NOMO-1 treated with dmso at 0.1 percent for 144 hours (cell line): ENCODE measurements around the gene FOXRED1.
A peak's percentile ranks its signal among the peaks of the same experiment; 100 is the strongest.
"Not testable (repeated sequence)": the region's sequence is repeated elsewhere in the genome, so short reads cannot be mapped to it uniquely, and the experiment has no call there.

Experiments used
- DNase-seq: peaks from one replicate; lab custom pipeline; 2025; ENCODE audit not compliant: unreplicated experiment; lab: John Stamatoyannopoulos, UW

FOXRED1 gene

DNA sequence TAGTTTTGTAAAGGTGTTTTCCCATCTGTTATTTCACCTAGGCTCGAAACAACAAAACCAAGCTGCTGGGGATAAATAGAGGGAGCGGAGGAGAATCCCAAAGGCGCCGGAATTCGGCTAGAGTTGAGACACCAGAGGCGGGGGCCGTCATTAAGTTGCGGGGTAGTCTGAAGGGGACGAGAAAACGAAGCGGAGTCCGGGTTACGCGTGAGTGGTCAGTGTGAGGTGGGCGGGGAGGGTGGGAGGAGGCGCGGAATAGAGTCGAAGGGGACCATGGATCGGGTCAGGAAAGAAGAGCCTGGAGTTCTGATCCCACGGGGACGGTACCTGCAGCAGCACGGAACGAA, 620 bp upstream of the FOXRED1 start:
- DNase-seq = no peak

DNA sequence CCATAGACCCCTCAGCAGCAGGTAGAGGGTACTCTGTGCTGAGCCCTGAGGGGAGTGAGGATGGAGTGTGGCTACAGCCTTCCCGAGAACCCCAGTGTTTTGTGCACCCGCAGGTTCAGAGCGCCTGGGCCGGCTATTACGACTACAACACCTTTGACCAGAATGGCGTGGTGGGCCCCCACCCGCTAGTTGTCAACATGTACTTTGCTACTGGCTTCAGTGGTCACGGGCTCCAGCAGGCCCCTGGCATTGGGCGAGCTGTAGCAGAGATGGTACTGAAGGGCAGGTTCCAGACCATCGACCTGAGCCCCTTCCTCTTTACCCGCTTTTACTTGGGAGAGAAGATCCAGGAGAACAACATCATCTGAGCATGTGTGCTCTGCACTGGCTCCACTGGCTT, 8.4 kb downstream of the FOXRED1 start:
- no peak for DNase-seq

DNA sequence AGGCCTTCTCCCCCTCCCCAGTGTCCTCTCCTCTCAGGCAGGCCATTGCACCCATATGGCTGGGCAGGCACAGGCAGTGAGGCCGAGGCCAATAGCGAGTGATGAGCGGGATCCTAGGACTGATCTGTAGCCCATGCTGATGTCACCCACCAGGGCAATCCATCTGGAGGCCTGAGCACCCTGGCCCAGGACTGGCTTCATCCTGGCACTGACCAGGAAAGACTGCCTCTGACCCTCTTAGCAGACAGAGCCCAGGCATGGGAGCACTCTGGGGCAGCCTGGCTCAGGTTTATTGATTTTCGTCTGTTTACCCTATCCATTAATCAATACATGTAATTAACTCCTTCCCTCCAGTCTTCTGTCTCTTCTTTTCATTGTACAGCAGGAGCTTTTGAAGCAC, 8.8 kb downstream of the FOXRED1 start:
- DNase-seq = no peak

GRCh38 chr11:126279191-126279590, 10.2 kb downstream of the FOXRED1 start:
- no peak for DNase-seq

DNA sequence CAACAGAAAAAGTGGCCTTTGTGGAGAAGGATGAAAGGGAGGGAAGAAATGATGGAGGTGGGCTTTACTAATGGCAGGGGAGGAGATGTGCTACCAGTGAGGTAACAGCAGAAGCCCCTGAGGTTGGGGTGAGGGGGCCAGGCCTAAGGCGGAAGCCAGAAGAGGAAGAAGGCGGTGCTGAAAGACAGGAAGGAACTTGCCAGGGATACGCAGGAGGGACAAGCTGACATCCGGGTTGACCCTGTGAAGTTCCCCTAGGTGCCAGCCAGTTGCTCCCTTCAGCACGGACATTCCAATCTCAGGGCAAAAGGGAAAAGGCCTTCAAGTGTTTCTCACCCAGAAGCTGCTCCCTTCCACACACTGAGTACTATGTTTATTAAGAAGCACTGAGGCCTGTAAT, 11.6 kb downstream of the FOXRED1 start:
- peak; percentile 40 for DNase-seq

- no peak for DNase-seq
Observed at GRCh38 chr11:126281245-126281644, 12.3 kb downstream of the FOXRED1 start.

- DNase-seq = no peak
Observed at GRCh38 chr11:126281666-126282175, 12.8 kb downstream of the FOXRED1 start.

DNA sequence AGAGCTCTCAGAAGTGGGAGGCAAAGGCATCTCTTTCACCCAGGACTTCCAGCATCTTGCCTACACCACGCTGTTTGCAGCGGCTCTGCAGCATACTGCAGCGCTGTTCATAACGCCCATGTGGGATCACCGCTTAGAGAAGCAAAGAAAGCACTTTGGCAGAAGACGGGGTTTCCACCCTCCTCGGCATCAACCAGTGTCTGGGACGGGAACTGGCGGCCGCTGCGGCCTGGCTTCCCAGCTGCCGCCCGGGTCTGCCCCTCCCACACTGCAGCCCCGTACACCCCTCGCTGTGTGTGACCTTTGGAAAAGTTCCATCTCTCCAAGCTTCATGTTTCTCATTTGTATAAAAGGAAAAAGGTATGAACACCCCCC, 13.4 kb downstream of the FOXRED1 start:
- no peak for DNase-seq

DNA sequence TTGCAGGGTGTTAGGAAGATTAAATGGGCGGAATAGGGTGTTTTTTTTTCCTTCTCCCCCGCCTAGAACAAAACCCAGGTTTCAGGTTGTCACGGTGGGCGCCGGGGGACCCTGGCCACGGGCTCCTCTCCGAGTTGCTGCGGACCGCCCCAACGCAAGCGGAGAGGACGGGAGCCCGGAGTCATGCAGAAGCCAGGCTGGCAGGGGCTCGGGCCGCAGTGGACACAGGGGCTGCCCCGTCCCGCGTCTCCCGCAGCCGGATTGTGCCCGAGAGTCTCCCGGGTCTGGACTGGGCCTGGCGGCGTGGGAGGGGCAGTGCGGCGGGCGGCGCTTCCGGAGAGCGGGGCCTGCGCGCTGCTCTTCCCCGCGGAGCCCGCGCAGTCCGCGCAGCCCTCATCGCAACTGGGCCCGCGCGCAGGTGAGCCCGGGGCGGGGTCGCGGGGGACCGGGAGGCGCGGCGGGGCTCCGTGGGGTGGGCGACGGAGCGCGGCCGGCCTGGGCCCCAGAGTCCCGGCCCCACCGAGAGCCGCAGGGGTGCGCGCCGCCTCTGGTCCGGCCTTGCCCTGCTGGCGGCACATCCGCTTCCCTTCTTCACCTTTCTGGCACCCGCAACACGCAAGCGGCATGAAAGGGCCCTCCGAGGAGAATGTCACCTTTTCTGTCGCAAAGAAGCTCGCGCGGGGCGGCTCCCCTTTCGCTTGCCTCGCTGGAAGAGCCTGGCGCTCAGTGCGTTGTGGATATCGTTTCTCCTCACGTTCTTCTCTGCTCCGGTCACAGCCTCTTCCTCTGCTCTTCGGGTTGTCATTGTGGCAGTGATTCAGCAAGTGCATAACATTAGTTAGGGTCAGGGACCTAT, 14.0 kb downstream of the FOXRED1 start, which contains the start of gene TIRAP:
TIRAP (plus strand) TSS at position 358 of the 856 bp plus-strand sequence. CDS start 7,802 bp downstream, outside the sequence.
- peak; percentile 65 for DNase-seq

- DNase-seq = no peak
Observed at GRCh38 chr11:126284829-126285228, 15.9 kb downstream of the FOXRED1 start.

DNA sequence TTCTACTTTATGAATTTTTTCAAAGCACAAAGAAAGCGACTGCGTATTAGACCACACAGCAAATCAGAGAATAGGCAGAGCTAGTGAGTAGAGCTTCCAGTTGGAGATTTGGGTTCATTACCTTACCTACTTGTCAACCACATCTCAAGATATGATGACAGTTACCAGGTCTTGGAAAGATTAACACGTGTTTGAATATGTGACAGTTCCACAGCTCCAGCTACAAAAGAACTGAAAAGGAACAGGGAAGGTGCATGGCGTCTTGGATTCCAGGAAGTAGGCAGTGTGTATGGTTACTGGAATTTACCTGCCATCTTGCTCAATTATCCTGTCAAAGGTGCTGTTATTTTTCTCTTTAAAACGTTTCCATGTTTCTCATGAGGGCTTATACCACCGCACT, 19.3 kb downstream of the FOXRED1 start:
- no peak for DNase-seq

GRCh38 chr11:126290887-126291286, 21.9 kb downstream of the FOXRED1 start:
- DNase-seq = no peak

- DNase-seq = no peak
Observed at GRCh38 chr11:126293726-126294125, 24.8 kb downstream of the FOXRED1 start.

DNA sequence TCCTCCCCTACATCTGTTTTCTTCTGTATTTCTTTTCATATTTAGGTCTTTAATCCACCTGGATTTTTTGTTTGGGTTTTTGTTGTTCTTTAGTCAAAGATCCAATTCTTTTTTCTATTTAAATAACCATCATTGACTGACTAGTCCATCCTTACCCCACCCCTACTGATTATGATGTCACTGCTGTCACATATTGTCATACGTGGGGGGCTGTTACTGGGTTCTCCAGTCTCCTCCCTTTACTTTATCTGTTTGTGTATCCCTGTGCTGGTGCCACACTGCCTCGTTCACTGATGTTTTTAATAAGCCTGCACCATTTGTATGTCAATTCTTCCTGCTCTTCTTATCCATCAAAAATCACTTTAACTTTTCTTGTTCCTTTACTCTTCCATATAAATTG, 28.1 kb downstream of the FOXRED1 start:
- DNase-seq = no peak

GRCh38 chr11:126303623-126304456, 34.9 kb downstream of the FOXRED1 start, which contains the start of gene DCPS:
TSS of gene DCPS (plus strand) at chr11:126304060. CDS start at chr11:126304081, 21 bp downstream.
- DNase-seq = peak; percentile 80

DNA sequence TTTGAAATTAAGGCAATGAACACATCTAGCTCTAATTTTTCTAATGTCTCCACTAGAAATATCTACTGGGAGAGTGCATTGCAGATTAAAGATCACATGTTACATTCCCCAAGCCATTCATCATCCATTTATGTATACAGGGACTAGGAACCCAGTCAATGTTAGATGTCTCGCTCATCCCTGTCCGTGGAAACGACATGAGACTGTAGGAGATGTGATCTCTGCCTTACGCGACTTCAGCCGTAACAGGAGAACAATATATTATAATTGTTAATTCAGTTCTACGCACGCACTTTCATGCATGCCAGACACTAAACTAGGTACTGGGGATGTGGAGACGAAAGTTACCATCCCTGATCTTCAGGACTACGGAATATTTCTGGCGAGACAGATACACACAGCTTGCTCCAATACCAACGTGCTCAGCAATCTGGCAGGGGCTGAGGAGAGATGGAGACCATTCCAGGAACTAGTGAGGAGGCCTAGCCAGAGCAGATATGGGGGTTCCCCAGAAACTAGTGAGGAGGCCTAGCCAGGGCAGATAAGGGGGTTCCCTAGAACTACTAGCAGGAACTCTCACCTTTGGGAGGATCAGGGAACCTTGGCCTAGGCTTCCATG, 35.6 kb downstream of the FOXRED1 start:
- DNase-seq = no peak

- no peak for DNase-seq
Observed at GRCh38 chr11:126305699-126306098, 36.7 kb downstream of the FOXRED1 start.

- DNase-seq = peak; percentile 63
Observed at GRCh38 chr11:126307706-126308105, 38.8 kb downstream of the FOXRED1 start.

- DNase-seq = no peak
Observed at GRCh38 chr11:126308271-126308671, 39.3 kb downstream of the FOXRED1 start.

DNA sequence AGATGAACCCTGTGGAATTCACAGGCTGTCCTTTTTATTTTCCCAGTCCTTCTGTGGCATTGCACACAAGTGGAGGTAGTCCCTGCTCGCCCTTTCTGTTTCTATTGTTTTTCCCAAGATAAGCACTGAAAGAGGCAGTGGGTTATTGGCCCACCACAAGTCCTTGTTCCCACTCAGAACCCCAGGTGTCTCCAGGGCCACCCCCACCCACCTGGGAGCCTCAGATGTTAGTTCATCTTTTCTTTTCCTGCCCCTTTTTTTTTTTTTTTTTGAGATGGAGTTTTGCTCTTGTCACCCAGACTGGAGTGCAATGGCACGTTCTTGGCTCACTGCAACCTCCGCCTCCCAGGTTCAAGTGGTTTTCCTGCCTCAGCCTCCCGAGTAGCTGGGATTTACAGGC, 39.8 kb downstream of the FOXRED1 start:
- DNase-seq = not testable (repeated sequence)
